Progenitor cell of endocrine pancreas (in vitro differentiated cells): ENCODE results near the gene RBKS. TPM values are rescaled to one million over a fixed set of nuclear protein-coding genes. Genes with fewer than 3 reads are reported as not detected.

Source experiments
- DNase-seq: peaks from one replicate; pipeline ENCODE4 v3.0.0; 2021; ENCODE audit warnings: low spot score; ENCODE audit not compliant: unreplicated experiment
- H3K27ac Mint-ChIP-seq: 2 replicates; pipeline ENCODE4 v1.8.0; 2021; ENCODE audit warnings: mild to moderate bottlenecking, moderate library complexity, mixed read lengths
- H3K27me3 Mint-ChIP-seq: 2 replicates; pipeline ENCODE4 v1.8.0; 2021; ENCODE audit warnings: mixed read lengths
- H3K36me3 Mint-ChIP-seq: 2 replicates; pipeline ENCODE4 v1.8.0; 2022; ENCODE audit warnings: mixed read lengths; ENCODE audit not compliant: insufficient read depth
- H3K4me1 Mint-ChIP-seq: 2 replicates; pipeline ENCODE4 v1.8.0; 2021; ENCODE audit warnings: low read depth, mixed read lengths
- H3K4me3 Mint-ChIP-seq: 2 replicates; pipeline ENCODE4 v1.8.0; 2021; ENCODE audit warnings: low read depth, mild to moderate bottlenecking, moderate library complexity, mixed read lengths
- H3K9me3 Mint-ChIP-seq: 2 replicates; pipeline ENCODE4 v1.8.0; 2021; ENCODE audit warnings: low read depth, mixed read lengths
- total RNA-seq: library from RNA; stranded (reverse); gene quantifications from 2 replicates; pipeline ENCODE4 v1.2.1, GENCODE V29; 2021
- TF ChIP-seq, protein P1 (sequence below): fragments of 200-600 bp; sonication (generic); IDR thresholded peaks from one replicate; pipeline ENCODE4 v1.5.0; 2021; ENCODE audit warnings: antibody characterized with exemption, mild to moderate bottlenecking; ENCODE audit not compliant: unreplicated experiment

The RBKS gene
- total RNA-seq, 1 donor from 2014 or later = 5.4 TPM

DNA sequence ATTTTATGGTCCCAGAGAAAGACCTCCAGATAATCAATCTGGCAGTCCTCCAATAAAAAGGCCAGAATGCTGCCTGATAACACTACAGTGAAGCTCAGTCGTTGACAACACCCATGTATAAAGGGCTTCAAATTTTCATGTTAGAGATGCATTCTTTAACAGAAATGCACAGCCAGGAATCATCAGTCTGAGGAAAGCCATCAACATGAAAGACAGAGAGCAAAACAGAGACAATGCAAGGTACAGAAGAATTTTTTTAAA, 14.1 kb upstream of the RBKS start:
- Mint-ChIP-seq H3K4me3 (no peak overlapping the region), H3K36me3 (peaks cover 4% of the 10 kb centered on the region), H3K9me3 (no peaks in the 10 kb centered on the region), H3K4me1 (no peaks in the 10 kb centered on the region), H3K27ac (no peak overlapping the region), H3K27me3 (no peaks in the 10 kb centered on the region)
- no peak for DNase-seq
- TF ChIP-seq, protein P1, sequence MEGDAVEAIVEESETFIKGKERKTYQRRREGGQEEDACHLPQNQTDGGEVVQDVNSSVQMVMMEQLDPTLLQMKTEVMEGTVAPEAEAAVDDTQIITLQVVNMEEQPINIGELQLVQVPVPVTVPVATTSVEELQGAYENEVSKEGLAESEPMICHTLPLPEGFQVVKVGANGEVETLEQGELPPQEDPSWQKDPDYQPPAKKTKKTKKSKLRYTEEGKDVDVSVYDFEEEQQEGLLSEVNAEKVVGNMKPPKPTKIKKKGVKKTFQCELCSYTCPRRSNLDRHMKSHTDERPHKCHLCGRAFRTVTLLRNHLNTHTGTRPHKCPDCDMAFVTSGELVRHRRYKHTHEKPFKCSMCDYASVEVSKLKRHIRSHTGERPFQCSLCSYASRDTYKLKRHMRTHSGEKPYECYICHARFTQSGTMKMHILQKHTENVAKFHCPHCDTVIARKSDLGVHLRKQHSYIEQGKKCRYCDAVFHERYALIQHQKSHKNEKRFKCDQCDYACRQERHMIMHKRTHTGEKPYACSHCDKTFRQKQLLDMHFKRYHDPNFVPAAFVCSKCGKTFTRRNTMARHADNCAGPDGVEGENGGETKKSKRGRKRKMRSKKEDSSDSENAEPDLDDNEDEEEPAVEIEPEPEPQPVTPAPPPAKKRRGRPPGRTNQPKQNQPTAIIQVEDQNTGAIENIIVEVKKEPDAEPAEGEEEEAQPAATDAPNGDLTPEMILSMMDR = no peak

DNA sequence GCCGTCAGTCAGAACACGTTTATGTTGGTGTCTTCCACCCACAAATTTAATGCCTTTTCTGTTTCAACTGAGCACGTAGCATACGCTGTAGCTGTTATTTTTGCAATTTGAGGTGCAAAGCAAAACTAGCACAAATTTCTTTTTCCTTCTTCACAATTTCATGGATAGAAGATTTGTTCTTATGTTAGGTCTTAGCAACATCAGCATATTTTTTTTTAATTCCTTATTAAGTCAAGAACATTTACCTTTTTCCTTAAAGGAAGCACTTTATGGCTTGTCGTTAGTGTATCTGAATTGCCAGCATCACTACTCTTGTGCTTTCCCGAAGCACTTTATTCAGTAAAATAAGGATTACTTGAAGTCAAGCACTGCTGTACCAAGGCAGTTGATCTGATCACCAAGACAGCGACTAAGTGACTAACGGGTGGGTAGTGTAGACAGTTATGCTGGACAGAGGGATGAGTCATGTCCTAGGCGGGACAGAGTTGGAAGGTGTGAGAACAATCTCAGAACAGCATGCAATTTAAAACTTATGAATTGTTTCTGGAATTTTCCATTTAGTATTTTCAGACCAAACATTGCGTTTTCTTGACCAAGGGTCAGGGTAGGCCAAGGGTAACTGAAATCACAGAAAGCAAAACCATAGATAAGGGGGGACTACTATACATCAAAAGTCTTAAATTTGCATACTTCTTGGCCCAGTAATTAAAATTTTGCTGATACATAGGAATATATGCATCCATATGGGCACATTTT, 13.6 kb upstream of the RBKS start:
- Mint-ChIP-seq H3K27ac (no peak overlapping the region), H3K4me3 (no peak overlapping the region), H3K27me3 (no peaks in the 10 kb centered on the region), H3K9me3 (no peaks in the 10 kb centered on the region), H3K4me1 (no peaks in the 10 kb centered on the region), H3K36me3 (peaks cover 4% of the 10 kb centered on the region)
- DNase-seq = no peak
- TF ChIP-seq, protein P1 = no peak

DNA sequence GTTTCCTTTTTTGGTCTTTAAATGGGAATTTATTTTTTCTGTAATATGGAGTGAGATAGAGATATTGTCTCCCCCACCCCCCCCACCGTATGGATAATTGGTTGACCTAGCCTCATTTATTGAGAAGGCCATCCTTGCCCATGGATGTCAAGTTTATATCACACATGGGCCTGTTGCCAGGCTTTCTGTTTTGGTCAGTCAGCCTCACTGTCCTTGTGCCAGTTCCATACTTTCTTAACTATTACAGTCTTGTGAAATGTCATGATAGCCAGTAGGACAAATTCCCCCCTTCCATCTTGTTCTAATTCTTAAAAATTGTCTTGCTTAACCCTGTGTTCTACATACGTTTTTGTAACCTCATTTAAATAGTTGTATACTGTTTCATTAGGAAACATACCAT, 12.8 kb upstream of the RBKS start:
- TF ChIP-seq, protein P1 = no peak
- Mint-ChIP-seq H3K4me3 (no peak overlapping the region), H3K27ac (no peak overlapping the region), H3K27me3 (no peaks in the 10 kb centered on the region), H3K9me3 (no peaks in the 10 kb centered on the region), H3K36me3 (peaks cover 9% of the 10 kb centered on the region), H3K4me1 (no peaks in the 10 kb centered on the region)
- DNase-seq = no peak

DNA sequence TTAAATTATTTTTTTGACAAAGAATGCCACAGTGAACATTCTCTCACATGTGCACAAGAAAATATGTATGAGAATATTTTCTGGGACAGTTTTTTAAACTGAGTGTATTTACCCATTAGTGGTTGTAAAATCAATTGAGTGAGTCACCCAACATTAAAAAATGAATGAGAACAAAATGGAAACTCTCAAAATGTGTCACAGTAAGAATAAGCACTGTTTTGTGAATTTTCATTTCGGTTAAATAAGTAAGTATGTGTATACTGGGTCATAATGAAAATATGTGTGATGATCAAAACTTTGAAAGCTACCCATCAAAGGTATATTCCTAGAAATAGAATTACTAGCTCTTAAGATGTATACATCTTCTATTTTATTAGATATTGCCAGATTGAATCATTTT, 11.9 kb upstream of the RBKS start:
- Mint-ChIP-seq H3K9me3 (no peaks in the 10 kb centered on the region), H3K36me3 (peaks cover 10% of the 10 kb centered on the region), H3K4me3 (no peak overlapping the region), H3K27me3 (no peaks in the 10 kb centered on the region), H3K27ac (no peak overlapping the region), H3K4me1 (no peaks in the 10 kb centered on the region)
- no peak for DNase-seq
- TF ChIP-seq, protein P1 = no peak

DNA sequence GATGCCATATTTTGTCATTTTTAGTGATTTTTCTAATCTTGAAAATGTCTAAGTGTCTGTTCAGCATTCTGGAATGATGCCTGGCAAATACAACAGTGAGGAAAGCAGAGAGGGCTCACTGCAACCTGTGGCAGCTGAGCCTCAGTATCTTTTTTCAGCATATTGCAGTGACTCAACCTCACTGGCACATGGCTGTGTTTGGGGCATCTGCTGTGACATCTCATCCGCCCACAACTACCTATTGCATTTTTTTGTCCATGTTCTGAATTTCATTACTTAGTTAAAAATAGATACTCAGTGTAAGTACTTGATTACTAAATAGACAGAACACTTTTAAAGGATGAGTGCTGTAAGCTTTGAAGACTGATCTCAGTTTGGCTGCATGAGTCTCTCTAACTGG, 11.0 kb upstream of the RBKS start:
- no peak overlapping the region for H3K4me3 Mint-ChIP-seq
- no peaks in the 10 kb centered on the region for H3K4me1 Mint-ChIP-seq
- no peak overlapping the region for H3K27ac Mint-ChIP-seq
- DNase-seq = no peak
- no peaks in the 10 kb centered on the region for H3K9me3 Mint-ChIP-seq
- TF ChIP-seq, protein P1 = no peak
- H3K36me3 Mint-ChIP-seq = peaks cover 10% of the 10 kb centered on the region
- H3K27me3 Mint-ChIP-seq = no peaks in the 10 kb centered on the region
